Tibial nerve (tissue), 3 donors: ENCODE measurements around the gene KRT73.

ENCODE experiments used
- POLR2A ChIP-seq, 2 donors: fragments of 450-650 bp; IDR thresholded peaks; one replicate each; pipeline ENCODE4 v1.6.1; 2017; ENCODE audit warnings: antibody characterized with exemption in 2 of 2, mild to moderate bottlenecking in 2 of 2, moderate library complexity in 2 of 2
- TF ChIP-seq, protein P1 (sequence below), 5 experiments: fragments of 200-600 bp in 3 of 5; fragments of 450-650 bp in 2 of 5; sonication (generic) in 3 of 5; IDR thresholded peaks; one replicate each; pipeline ENCODE4 v1.5.1; 2016 to 2019; ENCODE audit warnings: antibody characterized with exemption in 5 of 5, mild to moderate bottlenecking in 3 of 5, moderate library complexity in 2 of 5

DNA sequence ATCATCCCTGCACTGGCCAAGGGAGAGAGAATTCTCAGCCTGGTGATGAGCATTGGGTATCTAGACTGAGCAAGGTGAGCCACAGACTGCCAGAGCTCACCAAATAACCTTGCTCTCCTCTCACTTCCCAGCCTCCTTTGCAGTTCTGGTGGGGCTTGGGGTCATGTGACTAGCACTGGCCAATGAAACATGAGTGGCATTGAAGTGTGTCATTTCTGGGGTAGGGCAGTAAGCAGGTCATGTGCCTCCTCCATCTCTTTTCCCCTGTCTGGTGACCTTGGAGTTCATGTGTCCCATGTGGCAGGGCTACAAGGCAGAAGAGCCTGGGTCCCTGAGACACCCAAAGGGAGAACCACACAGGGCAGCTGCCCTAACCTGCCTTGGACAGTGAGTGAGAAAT is 13.5 kb downstream of the KRT73 start:
- TF ChIP-seq, protein P1, sequence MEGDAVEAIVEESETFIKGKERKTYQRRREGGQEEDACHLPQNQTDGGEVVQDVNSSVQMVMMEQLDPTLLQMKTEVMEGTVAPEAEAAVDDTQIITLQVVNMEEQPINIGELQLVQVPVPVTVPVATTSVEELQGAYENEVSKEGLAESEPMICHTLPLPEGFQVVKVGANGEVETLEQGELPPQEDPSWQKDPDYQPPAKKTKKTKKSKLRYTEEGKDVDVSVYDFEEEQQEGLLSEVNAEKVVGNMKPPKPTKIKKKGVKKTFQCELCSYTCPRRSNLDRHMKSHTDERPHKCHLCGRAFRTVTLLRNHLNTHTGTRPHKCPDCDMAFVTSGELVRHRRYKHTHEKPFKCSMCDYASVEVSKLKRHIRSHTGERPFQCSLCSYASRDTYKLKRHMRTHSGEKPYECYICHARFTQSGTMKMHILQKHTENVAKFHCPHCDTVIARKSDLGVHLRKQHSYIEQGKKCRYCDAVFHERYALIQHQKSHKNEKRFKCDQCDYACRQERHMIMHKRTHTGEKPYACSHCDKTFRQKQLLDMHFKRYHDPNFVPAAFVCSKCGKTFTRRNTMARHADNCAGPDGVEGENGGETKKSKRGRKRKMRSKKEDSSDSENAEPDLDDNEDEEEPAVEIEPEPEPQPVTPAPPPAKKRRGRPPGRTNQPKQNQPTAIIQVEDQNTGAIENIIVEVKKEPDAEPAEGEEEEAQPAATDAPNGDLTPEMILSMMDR (IDR thresholded peaks at IDR 0.05) = no peak
- no peak for TF ChIP-seq POLR2A (IDR thresholded peaks at IDR 0.05)
